ENCODE data around the gene EPHB4.

The EPHB4 gene

DNA sequence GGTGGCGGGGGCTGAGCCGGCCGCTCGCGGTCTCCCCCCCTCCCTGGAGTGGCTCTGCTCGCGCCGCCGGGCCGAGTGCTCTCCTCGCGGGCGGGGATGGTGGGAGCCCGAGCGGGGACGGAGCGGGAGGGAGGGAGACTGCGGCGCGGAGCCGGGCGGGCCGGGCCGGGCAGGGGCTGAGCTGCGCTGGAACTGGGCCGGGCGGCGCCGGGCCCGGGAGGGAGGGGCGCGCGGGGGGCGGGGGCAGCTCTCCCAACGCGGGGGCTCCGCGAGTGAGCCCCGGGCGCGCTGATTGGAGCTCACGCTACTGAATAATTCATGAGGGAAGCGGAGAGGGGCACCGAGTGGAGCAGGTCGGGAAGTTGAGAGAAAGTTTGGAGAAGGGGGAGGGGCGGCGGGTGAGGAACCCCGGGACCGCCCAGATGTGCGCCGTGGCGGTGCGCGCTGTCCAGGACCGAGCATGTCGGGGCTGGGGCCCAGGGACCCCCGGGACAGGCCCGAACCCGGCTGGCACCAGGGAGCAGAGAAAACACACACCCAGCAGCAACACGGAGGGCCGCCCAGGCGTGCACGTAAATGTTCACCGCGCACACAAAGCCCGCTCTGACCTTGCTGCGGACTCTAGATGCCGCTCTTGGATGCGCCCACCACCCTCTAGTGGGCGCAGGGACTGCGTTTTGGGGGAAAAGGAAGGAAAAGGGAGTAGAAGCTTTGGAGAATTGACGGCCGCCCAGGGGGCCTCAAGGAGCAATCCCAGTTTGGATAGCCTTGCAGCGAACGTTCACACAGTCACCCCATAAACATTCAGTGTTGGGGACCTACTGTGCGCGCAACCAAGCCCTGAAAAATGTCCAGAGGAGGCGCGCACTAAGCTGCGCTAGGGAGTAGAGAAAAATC is at the start of gene EPHB4:
Gene EPHB4, minus strand, starts transcription at position 194 of the 897 bp plus-strand sequence. CDS start 493 bp downstream, outside the sequence.
- TF ChIP-seq, protein P1, sequence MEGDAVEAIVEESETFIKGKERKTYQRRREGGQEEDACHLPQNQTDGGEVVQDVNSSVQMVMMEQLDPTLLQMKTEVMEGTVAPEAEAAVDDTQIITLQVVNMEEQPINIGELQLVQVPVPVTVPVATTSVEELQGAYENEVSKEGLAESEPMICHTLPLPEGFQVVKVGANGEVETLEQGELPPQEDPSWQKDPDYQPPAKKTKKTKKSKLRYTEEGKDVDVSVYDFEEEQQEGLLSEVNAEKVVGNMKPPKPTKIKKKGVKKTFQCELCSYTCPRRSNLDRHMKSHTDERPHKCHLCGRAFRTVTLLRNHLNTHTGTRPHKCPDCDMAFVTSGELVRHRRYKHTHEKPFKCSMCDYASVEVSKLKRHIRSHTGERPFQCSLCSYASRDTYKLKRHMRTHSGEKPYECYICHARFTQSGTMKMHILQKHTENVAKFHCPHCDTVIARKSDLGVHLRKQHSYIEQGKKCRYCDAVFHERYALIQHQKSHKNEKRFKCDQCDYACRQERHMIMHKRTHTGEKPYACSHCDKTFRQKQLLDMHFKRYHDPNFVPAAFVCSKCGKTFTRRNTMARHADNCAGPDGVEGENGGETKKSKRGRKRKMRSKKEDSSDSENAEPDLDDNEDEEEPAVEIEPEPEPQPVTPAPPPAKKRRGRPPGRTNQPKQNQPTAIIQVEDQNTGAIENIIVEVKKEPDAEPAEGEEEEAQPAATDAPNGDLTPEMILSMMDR (IDR thresholded peaks at IDR 0.05): no peak

DNA sequence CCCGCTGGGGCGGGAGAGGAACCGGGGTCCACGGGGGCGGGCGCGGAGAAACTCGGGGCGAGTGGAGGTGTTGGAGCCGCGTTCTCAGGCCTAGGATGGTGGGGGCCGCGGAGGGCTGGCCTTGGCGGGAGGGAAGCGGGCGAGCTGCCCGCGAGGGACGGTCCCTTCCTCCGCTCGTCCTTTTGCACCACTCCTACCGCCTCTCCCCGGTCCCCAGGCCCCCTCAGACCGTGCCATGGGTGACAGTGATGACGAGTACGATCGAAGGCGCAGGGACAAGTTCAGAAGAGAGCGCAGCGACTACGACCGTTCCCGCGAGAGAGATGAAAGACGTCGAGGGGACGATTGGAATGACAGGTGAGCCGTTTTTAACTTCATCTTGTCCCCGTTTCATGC is 48.0 kb upstream of the EPHB4 start:
- H3K4me3 ChIP-seq (ENCODE audit: low read depth in 1 of 2, low read length in 1 of 2): peak overlapping the region; percentile 92 to 100
- H3K9me3 ChIP-seq: no peaks in the 10 kb centered on the region
- H3K4me1 ChIP-seq (ENCODE audit: control insufficient read depth in 1 of 2, insufficient read depth in 1 of 2, low read depth in 1 of 2, low read length in 1 of 2): peaks cover 23 to 26% of the 10 kb centered on the region in 2 experiments
- H3K36me3 ChIP-seq: peaks cover 41% of the 10 kb centered on the region
- no peaks in the 10 kb centered on the region for H3K27me3 ChIP-seq
- TF ChIP-seq, protein P1 (IDR thresholded peaks at IDR 0.05): no peak
- H3K27ac ChIP-seq: peak overlapping the region; percentile 94

More for the DNA sequence above, at the start of gene EPHB4:
- Histone ChIP-seq H3K27ac (peak within 1 kb of the TSS; percentile 85), H3K27me3 (peaks cover 62% of the 10 kb centered on the region), H3K36me3 (peaks cover 15% of the 10 kb centered on the region), H3K4me1 (ENCODE audit: control insufficient read depth in 1 of 2, insufficient read depth in 1 of 2, low read depth in 1 of 2, low read length in 1 of 2) (peaks cover 33 to 37% of the 10 kb centered on the region in 2 experiments), H3K9me3 (no peaks in the 10 kb centered on the region), H3K4me3 (ENCODE audit: low read depth in 1 of 2, low read length in 1 of 2) (peak within 1 kb of the TSS; percentile 70 to 72)

DNA sequence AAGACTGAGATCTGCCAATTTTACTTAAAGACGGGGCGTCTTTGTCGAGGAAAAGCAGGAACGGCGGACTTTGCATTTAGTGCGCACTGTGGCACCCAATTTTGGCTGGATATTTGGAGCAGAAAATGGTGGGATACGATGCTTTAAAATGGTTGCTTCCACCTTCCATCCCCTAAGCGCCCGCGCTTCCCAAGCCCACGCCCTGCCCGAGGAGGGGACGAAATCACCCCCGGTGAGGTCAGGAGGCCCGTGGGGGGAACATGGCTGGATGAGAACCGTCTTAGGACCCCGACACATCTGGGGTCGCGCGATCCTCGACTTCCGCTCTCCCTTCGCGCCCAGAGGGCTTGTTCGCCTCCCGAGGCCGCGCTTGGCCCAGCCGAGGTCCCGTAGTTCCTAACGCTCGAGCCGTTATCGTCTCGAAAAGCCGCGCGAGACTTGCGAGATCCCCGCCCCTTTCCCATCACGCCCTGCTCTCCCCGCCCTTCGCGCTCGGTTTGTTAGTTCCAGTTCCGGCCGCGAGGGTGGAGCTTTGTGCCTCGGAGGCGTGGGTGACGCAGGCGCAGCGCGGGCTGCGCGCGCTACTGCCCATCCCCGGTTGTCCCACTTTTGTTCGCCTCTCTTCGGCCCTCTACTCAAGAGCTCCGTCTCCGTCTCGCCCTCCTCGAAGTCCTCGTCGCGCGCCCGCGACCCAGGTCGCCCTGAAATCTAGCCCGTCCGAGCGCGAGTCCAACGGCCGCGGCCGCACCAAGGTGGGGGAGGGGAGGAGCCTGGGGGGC is 47.4 kb upstream of the EPHB4 start, which contains the start of gene SRRT:
Gene SRRT, plus strand, starts transcription at position 527 of the 779 bp plus-strand sequence. CDS start 488 bp downstream, outside the sequence.
- TF ChIP-seq, protein P1 (IDR thresholded peaks at IDR 0.05): peak; percentile 95
- H3K27me3 ChIP-seq: no peaks in the 10 kb centered on the region
- H3K4me3 ChIP-seq (ENCODE audit: low read depth in 1 of 2, low read length in 1 of 2): peak within 1 kb of the TSS; percentile 92 to 100
- no peaks in the 10 kb centered on the region for H3K9me3 ChIP-seq
- peaks cover 23 to 26% of the 10 kb centered on the region in 2 experiments for H3K4me1 ChIP-seq (ENCODE audit: control insufficient read depth in 1 of 2, insufficient read depth in 1 of 2, low read depth in 1 of 2, low read length in 1 of 2)
- H3K27ac ChIP-seq: peak within 1 kb of the TSS; percentile 94
- H3K36me3 ChIP-seq: peaks cover 37% of the 10 kb centered on the region

DNA sequence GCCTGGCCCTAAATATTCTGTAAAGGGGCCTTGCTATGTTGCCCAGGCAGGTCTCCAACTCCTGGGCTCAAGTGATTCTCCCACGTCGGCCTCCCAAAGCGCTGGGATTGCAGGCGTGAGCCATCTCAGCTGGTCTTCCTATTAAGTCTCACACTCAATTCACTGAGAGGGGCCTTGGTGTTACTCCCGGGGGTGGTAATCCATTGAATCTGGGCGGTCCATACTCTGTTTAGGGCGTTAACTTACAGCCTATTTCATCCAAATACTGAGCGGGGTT is 46.9 kb upstream of the EPHB4 start:
- Histone ChIP-seq H3K27ac (peak overlapping the region; percentile 94), H3K27me3 (no peaks in the 10 kb centered on the region), H3K4me1 (ENCODE audit: control insufficient read depth in 1 of 2, insufficient read depth in 1 of 2, low read depth in 1 of 2, low read length in 1 of 2) (peaks cover 23 to 26% of the 10 kb centered on the region in 2 experiments), H3K4me3 (ENCODE audit: low read depth in 1 of 2, low read length in 1 of 2) (peak overlapping the region; percentile 92 to 100), H3K9me3 (no peaks in the 10 kb centered on the region), H3K36me3 (peaks cover 35% of the 10 kb centered on the region)
- TF ChIP-seq, protein P1 (IDR thresholded peaks at IDR 0.05): no peak

DNA sequence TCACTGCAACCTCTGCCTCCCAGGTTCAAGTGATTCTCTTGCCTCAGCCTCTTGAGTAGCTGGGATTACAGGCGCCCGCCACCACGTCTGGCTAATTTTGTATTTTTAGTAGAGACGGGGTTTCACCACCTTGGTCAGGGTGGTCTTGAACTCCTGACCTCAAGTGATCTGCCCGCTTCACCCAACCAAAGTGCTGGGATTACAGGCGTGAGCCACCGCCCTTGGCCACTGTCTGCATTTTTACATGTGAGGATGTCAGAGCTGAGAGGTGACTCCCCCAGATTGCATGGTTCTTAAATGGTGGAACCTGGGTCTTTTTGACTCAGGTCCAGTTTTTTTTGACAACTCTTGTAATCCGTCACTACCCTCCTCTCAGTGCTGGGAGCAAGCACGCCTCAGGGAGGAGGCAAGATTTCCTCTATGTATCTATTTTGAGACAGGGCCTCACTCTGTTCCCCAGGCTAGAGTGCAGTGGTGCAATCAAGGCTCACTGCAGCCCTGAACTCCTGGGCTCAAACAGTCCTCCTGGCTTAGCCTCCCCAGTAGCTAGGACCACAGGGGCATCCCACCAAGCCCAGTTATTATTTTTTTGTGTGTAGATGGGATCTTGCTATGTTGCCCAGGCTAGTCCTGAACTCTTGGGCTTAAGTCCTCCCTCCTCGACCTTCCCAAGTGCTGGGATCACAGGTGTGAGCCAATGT is 46.4 kb upstream of the EPHB4 start:
- Histone ChIP-seq H3K27ac (peak overlapping the region; percentile 94), H3K9me3 (no peaks in the 10 kb centered on the region), H3K27me3 (no peaks in the 10 kb centered on the region), H3K36me3 (peaks cover 30% of the 10 kb centered on the region), H3K4me3 (ENCODE audit: low read depth in 1 of 2, low read length in 1 of 2) (peak overlapping the region; percentile 92 to 100), H3K4me1 (ENCODE audit: control insufficient read depth in 1 of 2, insufficient read depth in 1 of 2, low read depth in 1 of 2, low read length in 1 of 2) (peaks cover 26 to 27% of the 10 kb centered on the region in 2 experiments)
- TF ChIP-seq, protein P1 (IDR thresholded peaks at IDR 0.05): no peak

Measured in neutrophil (primary cell).